HG03045 (cell line): Measurements from ENCODE around the gene GRIP1.
A peak's percentile ranks its signal among the peaks of the same experiment; 100 is the strongest.

ENCODE experiments used
- ATAC-seq: cut with Tn5 transposase; IDR thresholded peaks from one replicate; pipeline ENCODE4 v1.9.1; 2021; ENCODE audit warnings: mild to moderate bottlenecking, moderate library complexity; ENCODE audit not compliant: unreplicated experiment

GRIP1 gene

DNA sequence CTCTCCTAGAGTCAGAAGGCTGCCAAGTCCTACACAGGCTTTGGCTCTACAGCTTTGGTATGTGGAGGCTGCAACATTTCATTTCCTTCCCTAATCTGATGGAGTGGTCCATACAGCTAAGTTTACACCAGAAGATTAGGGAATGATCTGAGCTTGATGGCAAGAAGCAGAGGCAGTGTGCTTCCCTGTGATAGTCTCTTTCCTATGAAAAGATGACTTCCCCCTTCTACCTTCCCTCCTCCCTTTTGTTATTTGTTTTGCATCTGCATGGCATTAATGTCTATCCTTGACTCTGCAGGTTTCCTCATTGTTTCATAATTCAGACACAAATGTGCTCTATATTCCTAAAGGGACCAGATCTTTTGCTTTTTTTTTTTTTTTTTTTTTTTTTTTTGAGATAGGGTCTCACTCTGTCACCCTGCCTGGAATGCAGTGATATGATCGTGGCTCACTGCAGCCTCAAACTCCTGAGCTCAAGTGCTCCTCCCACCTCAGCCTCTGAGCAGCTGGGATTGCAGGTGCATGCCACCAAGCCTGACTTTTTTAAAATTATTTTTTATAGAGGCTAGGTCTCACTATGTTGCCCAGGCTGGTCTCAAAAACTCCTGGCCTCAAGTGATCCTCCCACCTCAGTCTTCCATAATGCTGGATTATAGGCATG lies 76.3 kb downstream of the GRIP1 start:
- ATAC-seq = no peak

DNA sequence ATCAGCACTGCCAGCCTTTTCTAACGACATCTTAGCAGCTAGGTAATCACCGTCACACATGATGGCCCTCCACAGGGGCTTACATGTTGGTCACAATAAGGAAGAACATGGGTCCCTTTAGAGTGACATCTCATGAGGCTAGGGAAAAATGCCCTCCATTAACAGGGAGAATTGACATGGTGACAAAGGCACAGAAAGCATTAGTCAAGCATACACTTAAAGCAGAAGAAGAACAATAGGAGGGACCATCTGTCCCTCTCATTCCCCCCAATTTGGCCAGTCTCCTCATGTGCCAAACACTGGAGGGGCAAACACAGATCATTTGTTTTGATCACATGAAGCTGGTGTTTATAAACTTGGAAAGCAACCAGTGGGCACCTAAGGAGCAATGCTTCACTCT lies 78.0 kb downstream of the GRIP1 start:
- no peak for ATAC-seq

DNA sequence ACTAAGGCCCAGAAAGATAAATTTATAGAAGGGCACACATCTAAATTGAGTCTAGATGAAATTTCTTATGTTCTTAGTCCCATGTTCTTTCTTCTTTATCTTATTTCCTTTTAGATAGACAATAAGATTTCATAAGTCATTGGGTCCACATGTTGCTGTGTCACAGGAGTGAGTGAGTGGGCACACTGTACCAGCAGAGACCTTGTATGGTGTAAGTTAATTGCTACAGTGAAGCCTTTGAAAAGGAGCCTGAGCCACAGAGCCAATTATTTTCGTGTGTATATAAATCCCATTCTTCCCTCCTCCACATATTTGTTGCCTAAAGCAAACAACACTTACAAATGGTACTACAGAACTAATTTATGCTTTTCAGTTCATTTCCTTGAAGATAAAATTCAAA lies 79.1 kb downstream of the GRIP1 start:
- ATAC-seq = no peak

DNA sequence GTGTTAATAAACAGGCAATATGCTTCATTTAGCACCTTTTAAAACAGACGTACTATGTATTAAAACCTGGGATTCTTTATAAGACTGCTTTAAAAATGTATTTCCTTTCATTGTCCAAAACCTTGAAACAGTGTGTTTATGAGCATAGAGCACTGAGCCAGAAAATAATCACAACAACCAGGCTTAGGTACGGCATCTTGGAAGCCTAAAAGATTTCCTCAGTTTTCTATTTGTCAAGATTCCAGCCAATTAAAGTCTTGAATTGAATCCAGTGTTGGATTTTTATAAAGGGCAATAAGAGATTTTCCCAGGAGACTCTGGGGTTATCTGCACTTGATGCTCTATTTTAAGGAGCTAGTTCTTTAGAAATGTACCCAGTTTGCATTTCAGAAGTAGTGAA lies 80.3 kb downstream of the GRIP1 start:
- ATAC-seq = no peak

DNA sequence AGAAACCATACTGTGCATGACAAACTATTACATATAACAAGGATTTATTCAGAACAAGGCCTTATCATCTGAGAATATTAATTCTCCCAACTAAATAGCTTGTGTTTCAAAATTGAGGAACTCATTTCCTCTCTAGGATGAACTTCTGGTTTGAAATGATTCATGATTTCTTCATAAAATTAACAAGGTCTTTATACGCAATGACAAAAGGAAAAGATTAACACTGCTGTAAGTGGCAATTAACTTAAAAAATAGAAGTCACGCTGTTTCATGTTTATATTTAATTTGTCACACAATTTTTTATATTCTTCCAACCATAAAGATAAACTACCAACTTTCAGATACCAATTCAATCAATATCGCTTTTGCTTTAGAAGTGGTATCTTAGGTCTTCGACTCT lies 80.8 kb downstream of the GRIP1 start:
- ATAC-seq = no peak

DNA sequence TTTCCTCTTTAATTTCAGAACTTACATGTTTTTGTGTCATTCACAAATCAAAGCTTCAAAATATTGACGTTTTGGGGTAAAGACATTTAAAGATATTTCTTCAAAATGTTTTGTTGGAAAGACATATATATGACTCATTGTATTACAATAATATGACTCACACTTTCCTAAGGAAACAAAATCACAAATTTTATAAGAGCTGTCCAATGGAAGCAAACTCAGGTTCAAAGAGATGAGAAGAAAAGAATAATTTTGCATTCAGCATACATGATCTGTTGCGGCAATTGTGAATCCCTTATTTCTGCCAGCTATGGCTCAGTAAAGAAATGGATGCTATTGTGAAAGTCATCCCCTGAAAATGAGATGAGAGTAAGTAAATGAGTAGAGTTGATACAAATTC lies 82.7 kb downstream of the GRIP1 start:
- ATAC-seq = no peak

DNA sequence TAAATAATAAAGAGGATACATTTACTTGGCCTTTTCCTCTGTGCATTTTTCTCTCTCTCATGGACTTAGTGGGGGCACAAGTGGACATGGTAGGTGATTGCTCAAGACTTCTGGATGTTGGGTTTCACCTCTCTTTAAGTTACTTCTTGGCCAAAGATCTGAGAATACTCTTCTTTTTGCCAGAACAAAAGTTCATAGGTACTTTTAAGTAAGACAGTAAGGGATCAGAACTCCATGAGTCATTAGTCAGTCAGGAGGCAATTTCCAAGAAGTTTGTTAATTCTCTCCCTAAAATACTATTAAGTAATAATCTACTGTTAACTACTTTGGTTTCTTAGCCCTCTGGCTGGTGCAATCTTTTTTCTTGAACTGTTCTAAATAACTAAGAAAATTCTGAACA lies 84.2 kb downstream of the GRIP1 start:
- no peak for ATAC-seq

DNA sequence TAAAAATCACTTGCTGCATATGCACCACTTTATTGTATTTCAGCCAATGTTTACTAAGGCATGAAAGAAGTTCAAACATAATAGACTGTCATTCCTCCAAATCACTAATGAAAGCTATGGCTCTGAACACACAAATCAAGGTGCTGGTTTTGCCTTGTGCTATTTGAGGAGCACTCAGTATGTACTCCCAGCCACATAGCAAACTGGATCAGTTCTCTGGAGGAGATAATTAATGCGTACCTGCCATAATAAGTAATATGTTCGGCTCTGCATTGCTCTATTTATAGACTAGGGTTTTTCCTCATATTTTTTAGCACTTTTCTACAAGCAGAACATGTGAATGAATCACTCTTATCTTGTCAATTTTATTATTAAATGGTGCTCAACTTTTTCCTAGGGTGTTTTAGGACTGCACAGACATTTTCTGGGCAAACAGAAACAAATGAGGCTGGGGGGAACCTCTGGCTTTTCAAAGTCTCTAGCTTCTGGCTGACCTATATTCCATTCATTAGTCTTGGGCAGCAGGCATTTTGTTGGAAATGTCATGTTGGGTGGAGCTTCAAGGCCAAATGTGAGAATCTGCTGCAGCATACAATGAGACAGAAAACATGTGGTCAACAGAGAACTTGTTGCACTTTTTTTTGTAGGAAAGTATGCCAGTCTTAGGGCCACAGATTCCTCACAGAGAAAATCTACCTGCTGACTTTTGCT lies 88.4 kb downstream of the GRIP1 start:
- ATAC-seq = no peak

DNA sequence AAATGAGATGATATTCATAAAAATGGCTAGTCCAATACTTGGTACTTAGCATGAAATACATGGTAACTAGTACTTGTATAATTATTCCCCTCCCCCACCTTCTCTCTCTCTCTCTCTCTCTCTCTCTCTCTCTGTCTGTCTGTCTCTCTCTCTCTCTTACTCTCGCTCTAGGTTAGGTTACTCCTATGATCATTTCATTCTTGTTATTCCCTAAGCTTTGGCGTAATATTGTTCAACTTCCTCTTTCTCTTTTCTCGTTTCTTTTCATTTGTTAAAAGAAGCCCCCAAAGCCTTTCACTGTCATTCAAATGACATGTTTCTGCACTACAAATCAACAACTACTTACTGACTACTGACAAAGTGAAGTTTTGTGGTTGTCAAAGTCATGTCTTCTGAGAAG lies 89.8 kb downstream of the GRIP1 start:
- no peak for ATAC-seq

DNA sequence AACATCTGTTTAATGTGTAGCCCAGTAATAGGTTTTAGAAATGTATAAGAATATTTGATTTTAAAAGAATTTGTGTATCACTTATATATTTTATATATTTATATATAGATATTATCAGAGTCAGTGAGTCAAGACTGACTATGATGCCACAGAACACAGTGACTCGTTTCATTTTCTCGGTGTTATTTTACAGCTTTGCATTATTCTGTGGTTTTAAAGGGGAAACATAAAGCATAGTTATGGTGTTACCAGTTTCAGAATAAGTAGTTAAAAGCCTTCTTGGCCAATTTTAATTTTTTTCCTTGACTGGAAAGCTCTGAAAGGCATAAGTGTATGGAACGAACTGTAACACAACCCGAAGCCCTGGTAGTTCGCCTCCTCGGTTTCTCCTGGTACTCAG lies 91.0 kb downstream of the GRIP1 start:
- no peak for ATAC-seq

DNA sequence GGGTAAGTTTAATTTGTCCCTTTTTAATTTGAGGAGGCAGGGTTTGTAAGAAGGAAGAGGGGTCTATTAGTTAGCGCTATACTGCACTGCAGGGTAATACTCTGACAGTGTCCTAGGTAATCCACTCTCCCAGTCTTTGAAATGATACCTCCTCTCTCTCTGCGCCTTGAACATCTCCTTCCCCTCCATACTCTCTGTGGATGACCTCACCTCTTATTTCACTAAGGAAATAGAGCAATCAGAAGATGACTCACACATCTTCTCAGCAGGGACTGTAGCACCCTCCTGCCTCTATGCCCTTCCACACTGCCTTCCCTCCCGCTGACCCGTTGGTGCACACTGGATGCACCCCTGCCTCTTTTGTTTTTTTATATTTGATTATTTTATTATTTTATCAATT lies 94.2 kb downstream of the GRIP1 start:
- ATAC-seq = no peak

DNA sequence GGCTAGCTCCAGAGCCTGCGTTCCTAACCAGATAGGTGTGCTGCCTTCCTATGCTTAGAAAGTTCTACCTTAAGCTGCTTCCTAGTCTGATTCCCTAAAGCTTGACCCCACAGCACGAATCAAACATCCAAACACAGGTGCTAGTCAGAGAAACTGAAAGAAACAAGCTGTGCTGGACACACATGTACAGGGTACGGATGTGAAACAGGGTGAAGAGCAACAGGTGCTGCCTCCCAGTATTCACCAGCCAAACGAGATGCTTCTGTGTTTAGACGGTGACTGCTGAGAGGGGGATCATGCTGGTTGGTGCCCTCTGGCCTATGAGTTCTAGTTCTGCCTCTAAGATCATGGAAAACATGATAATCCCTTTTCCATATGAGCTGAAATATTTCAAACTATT lies 105.3 kb downstream of the GRIP1 start:
- ATAC-seq = peak; percentile 52

DNA sequence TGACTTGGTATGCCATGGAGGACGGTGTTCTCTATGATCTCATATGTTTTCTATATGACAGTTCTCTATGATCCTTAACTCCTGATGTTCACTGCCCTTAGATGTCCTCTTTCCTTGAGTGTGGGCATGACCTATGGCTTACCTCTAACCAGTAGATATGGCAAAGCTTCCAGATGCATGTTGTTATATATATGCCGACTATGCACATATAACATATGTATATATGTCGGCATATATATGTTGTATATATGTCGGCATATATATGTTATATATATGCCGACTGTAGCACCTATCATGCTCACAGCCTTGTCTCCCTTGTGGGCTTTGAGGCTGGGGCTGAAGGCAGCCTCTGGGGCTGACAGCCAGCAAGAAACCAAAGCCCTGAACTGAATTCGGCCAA lies 106.0 kb downstream of the GRIP1 start:
- ATAC-seq = no peak

DNA sequence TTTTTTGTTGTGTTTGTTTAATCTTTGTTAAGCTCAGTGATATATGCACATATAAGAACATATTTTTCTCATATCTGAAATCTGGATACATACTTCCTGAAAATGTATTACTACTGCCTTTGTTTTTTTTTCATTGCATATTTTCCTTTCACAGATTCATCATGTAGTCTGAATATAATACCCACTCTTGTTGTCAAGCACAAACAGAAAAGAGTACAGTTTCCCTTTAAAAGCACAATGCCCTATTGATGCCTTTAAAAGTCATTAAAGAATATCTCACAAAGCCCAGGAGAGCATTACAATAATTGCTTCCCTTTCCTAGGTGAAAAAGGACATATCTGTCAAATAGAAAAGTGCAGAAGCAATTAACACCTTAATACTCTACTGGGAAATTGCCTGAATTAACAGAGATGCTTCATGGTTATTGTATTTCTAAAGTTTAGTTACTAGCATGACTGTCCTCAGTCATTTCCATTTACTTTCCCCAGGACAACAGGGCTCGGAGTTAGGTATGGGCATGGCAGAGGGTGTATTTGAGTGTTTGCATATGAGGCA lies 107.4 kb downstream of the GRIP1 start:
- ATAC-seq = no peak

DNA sequence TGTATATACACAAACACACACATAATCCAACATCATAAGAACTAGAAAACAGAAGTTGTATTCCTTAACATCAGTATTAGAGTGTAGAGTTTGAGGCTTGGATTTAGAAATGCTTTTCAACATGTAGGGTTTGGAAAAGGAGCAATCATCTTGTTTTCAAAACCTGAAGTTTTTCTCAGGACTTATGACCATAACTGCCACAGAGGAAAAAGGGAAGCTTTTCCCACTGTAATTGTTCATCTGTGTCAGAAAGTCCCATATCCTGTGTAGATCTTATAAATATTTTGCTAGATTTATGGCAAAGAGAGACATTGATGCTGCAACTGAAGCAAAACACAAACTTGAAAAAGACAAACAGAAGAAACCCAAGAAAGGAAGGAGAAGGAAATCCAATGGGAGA lies 115.7 kb downstream of the GRIP1 start:
- no peak for ATAC-seq

DNA sequence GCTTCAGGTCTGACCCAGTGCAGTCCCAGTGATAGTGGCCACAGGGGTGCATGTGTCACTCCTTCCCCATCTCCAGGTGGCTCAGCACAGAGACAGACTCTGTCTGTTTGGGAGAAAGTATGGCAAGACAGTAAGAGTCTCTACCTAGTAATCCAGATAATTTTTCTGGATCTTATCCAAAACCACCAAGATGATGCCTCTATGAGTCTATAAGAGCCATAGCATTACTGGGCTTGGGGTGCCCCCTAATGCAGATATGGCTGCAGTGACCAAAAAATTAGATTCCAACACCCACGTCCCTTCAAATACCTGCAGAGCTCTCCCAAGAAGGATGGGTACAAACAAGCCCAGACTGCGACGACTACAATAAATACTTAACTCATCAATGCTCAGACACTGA lies 123.8 kb downstream of the GRIP1 start:
- no peak for ATAC-seq

DNA sequence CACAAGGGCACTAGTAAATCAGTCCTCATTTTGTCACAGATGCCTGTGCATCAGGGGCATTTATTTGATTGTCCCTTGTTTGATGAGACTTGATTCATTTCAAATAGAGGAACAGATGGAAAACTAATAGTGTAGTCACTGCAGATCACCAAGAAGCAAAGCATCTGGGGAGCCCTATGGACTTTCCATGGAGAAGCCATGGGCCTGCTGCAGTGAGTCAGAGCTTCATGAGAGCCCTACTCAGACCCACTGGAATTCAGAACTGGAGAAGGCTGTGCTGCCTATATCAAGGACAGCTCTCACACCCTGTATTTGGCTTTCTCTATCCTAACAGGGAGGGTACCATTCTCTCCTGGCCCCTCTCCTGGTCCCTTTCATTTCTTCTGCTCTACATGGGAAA lies 126.2 kb downstream of the GRIP1 start:
- ATAC-seq = no peak

DNA sequence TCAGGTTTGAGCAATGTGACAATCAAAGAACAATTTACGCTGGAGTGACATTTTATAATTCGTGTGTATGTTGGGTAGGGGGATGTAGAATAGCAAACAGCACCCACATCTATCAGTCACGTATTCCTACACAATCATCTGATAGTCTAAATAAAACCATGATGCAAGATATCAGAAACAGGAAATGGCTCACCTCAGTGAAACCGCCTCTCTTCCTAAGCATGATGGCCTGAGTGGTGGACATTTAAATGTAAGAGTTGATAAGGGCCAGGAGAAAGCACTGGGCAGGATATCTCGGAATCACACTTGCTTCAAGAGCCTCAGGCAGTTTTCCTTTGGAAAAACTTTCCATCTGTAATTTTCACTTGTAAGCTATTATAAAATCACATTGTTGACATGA lies 128.2 kb downstream of the GRIP1 start:
- no peak for ATAC-seq

DNA sequence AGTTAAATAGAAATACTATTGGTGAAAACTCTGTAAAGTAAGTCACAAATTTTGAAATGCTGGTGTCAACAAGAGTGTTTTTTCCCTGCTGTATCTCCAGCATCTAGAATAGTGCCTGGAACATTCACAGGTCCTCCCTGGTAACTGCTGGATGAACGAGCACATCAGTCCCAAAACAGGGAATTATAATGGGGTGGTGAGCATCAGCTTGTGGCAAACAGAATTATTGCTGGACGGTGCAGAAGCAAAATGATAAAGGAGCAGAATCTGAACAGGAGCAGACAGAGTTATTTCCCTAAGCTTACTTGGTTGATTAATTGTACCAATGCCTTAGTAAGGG lies 129.9 kb downstream of the GRIP1 start:
- no peak for ATAC-seq

DNA sequence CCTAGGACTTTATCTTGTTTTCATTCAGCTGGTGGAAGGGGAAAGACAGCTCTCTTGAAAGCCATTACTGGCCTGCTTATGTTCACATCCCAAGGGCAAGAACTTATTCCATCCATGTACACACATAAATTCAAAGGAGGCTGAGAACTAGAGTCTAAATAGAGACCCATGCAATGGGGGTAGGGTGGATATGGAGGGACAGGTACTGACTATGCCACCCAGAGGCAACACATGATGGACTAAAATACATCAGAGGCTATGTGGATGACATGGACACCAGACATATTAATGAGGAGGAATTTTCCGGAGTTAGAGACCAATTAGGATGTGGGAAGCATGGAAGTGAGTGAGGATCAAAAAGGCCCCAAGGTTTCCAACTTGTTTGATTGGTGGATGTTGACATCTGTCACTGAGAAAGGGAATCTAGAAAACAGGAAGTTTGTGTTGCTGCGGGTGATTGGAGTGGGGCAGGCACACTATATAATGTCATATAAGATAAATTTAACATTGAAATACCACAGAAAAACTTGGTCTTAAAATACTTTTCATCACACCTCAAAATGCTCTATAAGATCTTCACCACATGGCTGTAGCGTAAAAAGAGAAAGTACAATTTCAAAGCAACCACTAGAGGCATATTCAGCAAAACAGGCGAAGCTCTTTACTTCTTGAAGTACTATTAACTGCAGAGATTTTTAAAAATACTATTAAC lies 130.4 kb downstream of the GRIP1 start:
- no peak for ATAC-seq

DNA sequence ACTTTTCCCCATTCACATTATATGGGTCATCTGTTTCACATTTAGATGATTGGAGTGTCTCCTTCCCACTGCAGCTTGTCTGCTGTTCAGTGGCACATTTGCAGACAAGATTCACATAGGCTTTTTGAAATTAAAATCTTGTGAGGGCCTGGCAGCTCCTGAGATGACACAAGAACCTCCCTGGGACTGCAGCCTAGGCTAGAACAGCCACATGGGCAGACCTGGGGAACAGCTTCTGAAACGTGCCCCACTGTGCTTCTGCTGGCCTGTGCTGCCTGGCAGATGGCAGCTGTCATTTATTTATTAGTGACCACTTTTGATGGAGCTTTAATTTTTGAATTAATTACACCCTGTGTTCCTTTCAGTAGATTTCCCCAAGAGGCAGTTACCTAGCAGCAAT lies 137.4 kb downstream of the GRIP1 start:
- ATAC-seq = no peak

DNA sequence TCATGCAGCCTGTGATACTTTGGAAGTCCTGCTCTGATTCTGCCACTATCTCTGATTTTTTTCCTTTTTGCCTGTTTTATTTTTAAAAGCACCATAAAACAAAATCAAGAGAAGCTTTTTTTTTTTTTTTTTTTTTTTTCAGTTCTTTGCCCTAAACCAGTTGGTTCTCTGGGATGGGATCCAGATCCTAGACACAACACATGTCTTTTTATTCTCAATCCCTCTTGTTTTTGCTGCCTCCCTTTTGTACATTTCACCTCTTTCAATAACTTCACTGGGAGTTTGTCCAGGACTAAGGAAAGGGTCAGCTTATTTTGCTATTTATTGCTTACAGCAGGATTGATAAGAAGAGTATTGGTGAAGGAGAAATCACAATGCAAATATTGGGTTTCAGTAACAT lies 139.4 kb downstream of the GRIP1 start:
- no peak for ATAC-seq
